Stimulated activated CD4-positive, alpha-beta T cell treated with anti-CD3 and anti-CD28 coated beads, TNF-alpha, amount 100 ng/mL, for 4 hours (primary cell): ENCODE data around the gene FAM118A.
"Not testable (repeated sequence)": the region's sequence is repeated elsewhere in the genome, so short reads cannot be mapped to it uniquely, and the experiment has no call there.

ENCODE experiments used
- DNase-seq, 3 experiments: peaks; one replicate each; pipeline ENCODE4 v3.0.0-alpha.2; 2020; ENCODE audit warnings: low read depth in 3 of 3

FAM118A gene

GRCh38 chr22:45308957-45309421, 745 bp upstream of the FAM118A start:
- DNase-seq = no peak

DNA sequence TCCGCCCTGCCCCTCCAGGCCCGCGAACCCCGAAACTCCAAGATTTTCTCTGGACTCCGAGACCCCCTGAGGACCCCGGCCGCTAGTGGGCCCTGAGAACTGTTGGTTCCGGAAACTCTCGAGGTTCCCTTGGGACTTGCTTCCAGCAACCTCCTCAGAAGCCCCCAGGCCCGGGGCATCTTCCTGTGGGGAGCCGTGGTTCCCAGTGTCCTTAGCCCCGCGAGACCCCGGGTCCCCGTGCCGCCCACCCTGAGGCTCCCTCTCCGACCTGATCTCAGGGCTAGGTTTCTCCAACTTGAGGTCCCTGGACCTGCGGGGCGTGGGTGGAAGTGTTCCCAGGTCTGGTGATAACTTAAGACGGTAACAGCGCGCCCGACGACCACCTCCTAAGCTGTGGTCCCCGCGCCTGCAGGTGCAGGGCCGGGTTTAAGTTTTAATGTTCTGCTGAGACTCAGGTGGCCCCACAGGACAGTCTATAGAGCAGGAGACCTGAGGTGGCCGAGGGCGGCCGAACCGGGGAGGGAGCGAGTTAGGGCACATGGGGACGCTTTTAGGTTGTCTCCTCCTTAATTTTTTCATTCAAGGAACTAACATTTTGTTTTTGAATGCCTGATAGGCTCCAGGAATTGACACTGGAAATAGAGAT, 720 bp downstream of the FAM118A start:
- no peak for DNase-seq

DNA sequence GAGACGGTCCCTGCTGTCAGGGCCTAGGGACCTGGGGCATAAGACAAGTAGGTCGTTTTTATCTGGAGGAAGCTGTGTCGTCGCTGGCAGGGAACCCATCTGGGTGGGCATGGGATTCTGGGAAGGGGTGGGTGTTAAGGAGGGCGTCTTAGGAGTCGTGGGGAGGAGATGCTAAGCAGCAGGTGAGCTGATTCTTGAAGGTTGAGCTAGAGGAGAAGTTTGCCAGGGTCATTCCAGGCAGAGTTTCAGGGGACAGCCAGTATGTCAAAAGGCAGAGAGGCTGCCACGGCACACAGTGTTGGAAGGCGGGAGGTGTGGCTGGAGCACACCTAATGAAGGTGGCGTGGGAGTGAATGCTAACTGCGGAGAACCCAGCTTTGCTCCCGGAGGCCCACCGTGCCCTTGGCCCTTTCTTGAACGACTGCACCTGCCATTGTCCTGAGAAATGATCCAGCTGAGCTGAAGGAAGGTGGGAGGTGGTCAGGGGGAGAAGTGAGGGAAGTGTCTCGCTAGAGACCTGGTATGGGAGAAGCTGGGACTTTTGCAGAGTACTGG, 1.3 kb downstream of the FAM118A start:
- DNase-seq = no peak

- no peak for DNase-seq
These were observed 2.7 kb downstream of the FAM118A start for GRCh38 chr22:45312415-45312814.

DNA sequence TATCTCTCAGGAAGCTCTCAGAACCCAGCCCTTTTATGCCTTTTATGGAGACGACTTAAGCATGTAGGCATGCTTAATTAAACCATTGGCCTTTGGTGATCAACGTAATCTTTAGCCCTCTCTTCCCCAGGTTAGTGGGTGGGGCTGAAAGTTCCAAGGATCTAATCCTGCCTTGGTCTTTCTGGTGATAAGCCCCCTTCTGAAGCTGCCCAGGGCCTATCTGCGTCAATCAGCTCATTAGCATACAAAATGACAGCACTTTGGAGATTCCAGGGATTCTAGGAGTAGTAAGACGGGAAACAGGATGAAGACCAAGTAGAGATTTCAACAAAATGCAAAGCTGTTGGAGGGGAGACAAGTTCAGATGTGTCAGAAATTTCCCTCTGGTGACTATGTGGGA, 3.1 kb downstream of the FAM118A start:
- DNase-seq = no peak

GRCh38 chr22:45314054-45314721, 4.5 kb downstream of the FAM118A start:
- DNase-seq = no peak

- no peak for DNase-seq
These were observed 5.1 kb downstream of the FAM118A start for GRCh38 chr22:45314786-45315185.

GRCh38 chr22:45316796-45317526, 7.2 kb downstream of the FAM118A start:
- no peak for DNase-seq

- DNase-seq = no peak
These were observed 7.9 kb downstream of the FAM118A start for GRCh38 chr22:45317551-45318167.

DNA sequence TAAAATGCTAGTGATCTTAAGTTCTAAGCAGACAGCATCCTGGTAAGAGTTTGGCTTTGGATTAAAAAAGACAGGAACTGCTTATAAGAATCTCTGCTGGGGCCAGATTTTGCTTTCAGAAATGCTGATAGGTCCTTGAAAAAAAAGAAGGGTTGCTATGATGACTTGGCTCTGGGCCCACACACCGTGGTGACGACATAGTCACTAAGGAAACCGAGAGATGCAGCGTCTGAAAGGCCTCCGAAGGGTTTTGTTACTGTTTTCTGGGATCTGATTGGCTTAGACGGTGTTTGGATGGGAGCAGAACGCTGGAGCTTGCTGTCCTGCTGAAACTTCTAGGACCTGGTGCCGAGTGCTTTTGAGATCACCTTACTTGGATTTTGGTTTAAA, 8.4 kb downstream of the FAM118A start:
- peak; percentile 66 to 82 (median 81) for DNase-seq

DNA sequence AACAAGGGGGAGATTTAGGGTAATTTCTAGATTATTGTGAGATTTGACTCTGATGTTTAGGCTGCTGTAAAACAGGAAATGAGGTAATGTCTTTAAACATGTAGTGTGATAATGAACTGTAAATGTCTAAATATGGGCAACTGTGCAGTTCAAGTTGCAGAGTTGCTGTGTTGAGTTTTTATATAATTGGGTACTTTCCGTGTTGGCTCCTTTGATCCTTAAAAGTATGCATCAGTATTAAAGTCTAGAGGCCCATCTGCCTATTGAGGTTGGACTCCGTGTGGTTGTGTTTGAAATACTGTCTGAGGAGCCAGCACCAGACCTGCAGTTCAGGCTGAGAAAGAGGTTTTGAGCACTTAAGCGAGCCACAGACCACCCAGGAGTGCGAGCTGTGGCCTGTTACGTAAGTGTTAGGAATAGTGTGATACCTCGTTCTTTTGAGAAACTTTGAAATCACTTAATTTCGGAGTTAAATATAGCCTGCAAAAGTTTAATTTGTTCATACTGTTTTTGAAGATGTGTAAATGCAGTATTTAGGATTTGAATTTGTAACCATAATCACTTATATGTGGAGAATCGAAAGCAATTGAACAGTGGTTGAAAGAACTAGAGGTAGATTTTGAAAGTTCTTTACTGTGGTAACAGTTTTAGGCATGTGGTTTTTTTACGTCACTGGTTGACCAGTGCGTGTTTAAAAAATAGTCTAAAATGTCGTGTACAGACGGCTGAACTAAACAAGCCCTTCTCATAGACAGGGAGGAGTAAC, 9.0 kb downstream of the FAM118A start:
- peak in 1 of 3 experiments; percentile 26 for DNase-seq

DNA sequence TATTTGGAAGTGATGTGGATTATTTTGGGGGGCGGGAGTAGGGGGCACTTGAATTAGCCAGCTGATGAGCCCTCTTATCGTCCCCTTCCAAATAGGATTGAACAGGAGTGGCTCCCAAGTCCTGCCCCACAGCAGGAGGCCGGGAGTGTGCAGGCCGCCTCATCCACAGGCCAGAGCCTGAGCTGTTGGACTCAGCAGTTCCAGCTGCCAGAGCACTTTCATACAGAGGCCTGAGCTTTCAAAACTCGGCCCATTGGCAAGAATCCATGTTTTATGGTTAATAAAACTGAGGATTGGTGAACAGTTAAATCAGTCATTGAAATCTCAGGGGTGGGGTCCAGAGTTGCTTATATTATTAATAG, 9.6 kb downstream of the FAM118A start:
- no peak for DNase-seq

GRCh38 chr22:45320357-45320976, 10.7 kb downstream of the FAM118A start:
- DNase-seq = no peak

GRCh38 chr22:45321827-45322226, 12.1 kb downstream of the FAM118A start:
- no peak for DNase-seq

- no peak for DNase-seq
These were observed 13.3 kb downstream of the FAM118A start for GRCh38 chr22:45322873-45323525.

DNA sequence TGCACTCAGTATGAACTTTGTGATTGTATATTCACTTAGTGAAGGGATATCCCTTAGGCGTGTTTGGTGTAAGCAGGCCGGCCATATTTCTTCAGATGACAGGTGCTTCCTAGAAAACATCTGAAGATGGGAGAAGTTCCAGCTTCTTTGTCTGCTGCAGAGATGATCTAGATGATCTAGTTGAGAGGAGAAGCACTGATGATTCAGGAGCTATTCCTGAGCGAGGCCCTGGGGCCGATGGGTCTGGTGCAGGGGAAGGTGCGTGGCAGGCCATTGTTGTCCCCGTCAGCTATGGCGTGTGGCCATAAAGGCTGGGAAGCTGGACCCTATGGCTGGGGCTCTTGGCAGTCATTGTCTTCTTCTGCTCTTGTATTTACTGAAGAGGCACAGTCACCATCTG, 14.0 kb downstream of the FAM118A start:
- DNase-seq = no peak

- no peak for DNase-seq
These were observed 14.6 kb downstream of the FAM118A start for GRCh38 chr22:45324311-45324711.

- not testable (repeated sequence) for DNase-seq
These were observed 18.5 kb downstream of the FAM118A start for GRCh38 chr22:45328261-45328660.

DNA sequence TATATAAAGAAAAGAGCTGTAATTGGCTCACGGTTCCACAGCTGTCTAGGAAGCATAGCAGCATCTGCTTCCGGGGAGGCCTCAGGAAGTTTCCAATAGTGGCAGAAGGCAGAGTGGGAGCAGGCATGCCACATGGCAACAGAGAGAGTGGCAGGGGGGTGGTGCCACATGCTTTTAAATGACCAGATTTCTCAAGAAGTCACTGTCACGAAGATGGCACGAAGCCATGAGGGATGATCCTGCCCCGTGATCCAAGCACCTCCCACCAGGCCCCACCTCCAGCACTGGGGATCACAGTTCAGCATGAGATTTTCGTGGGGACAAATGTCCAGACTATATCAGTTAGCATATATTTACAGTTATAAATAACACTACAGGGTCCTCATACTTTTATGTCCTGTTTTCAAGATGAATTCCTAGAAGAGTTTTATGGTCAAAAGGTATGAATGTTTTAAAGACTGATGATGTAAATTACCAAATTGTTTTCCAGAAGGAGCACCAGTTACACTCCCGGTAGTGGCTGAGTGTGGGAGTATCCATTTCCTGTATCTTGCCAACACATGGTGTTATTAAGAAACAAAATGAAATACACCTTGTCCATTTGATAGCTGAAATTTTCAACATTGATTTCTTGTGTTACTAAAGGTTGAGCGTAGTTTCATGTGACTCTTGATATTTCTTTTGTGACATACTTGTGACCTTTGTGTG, 19.2 kb downstream of the FAM118A start:
- no peak for DNase-seq

DNA sequence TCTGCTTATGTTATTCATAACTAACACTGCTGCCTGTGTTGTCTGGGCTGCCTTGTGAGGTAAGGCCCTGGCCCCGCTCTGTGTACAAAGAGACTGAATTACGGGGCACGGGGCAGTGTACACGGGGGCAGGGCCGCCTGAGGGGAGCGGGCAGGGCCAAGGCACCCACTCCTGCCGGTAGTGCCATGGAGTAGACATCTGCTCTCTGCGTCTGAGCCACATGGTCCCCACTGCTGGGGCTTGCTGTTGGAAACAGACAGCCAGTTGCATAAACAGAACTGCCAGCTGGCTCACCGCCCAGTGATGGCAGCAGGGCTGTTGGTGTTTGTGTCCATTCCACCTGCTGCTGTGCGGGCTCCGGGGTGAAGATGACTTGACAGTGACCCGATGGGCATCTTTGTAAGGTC, 19.8 kb downstream of the FAM118A start:
- DNase-seq = no peak
